Measurements from ENCODE around the gene DHRS2. TPM values are rescaled to one million over a fixed set of nuclear protein-coding genes. Genes with fewer than 3 reads are reported as not detected.

Gene DHRS2
- total RNA-seq, 3 donors from 2014 or later, result 4.6 to 9.4 TPM; not detected in 1

GRCh38 chr14:23663127-23663526 is 27.0 kb downstream of the DHRS2 start:
- Histone ChIP-seq H3K27ac (no peak overlapping the region), H3K27me3 (no peaks in the 10 kb centered on the region), H3K4me1 (no peaks in the 10 kb centered on the region), H3K4me3 (no peak overlapping the region), H3K9me3 (no peaks in the 10 kb centered on the region), H3K36me3 (no peaks in the 10 kb centered on the region)
- intact Hi-C loops (cut with DNase I; ENCODE audit: low total_unique reads), result no loop called here
- TF ChIP-seq POLR2AphosphoS5 (IDR thresholded peaks at IDR 0.05) (no peak), CTCF (IDR thresholded peaks at IDR 0.05) (no peak), POLR2A (IDR thresholded peaks at IDR 0.05) (no peak)
- no peak for DNase-seq (ENCODE audit: low spot score in 2 of 2)

GRCh38 chr14:23663711-23664110 is 27.5 kb downstream of the DHRS2 start:
- H3K27me3 ChIP-seq, result no peaks in the 10 kb centered on the region
- no peak for DNase-seq (ENCODE audit: low spot score in 2 of 2)
- H3K36me3 ChIP-seq, result no peaks in the 10 kb centered on the region

GRCh38 chr14:23664207-23664885 is 28.2 kb downstream of the DHRS2 start:
- DNase-seq (ENCODE audit: low spot score in 2 of 2), result no peak
- no peaks in the 10 kb centered on the region for H3K4me1 ChIP-seq
- H3K9me3 ChIP-seq, result no peaks in the 10 kb centered on the region
- TF ChIP-seq POLR2A (IDR thresholded peaks at IDR 0.05), result no peak
- TF ChIP-seq POLR2AphosphoS5 (IDR thresholded peaks at IDR 0.05), result no peak
- TF ChIP-seq CTCF (IDR thresholded peaks at IDR 0.05), result no peak
- no peaks in the 10 kb centered on the region for H3K27me3 ChIP-seq
- no peak overlapping the region for H3K4me3 ChIP-seq
- H3K27ac ChIP-seq, result no peak overlapping the region
- intact Hi-C loops (cut with DNase I; ENCODE audit: low total_unique reads), result no loop called here
- H3K36me3 ChIP-seq, result no peaks in the 10 kb centered on the region

More at GRCh38 chr14:23663711-23664110, 27.5 kb downstream of the DHRS2 start:
- H3K4me3 ChIP-seq, result no peak overlapping the region
- TF ChIP-seq POLR2A (IDR thresholded peaks at IDR 0.05), result no peak
- TF ChIP-seq POLR2AphosphoS5 (IDR thresholded peaks at IDR 0.05), result no peak
- TF ChIP-seq CTCF (IDR thresholded peaks at IDR 0.05), result no peak
- H3K27ac ChIP-seq, result no peak overlapping the region
- no peaks in the 10 kb centered on the region for H3K9me3 ChIP-seq
- H3K4me1 ChIP-seq, result no peaks in the 10 kb centered on the region
- intact Hi-C loops (cut with DNase I; ENCODE audit: low total_unique reads), result no loop called here

- Histone ChIP-seq H3K27ac (no peak overlapping the region), H3K4me1 (no peaks in the 10 kb centered on the region), H3K36me3 (no peaks in the 10 kb centered on the region), H3K9me3 (no peaks in the 10 kb centered on the region), H3K4me3 (no peak overlapping the region), H3K27me3 (no peaks in the 10 kb centered on the region)
- TF ChIP-seq CTCF (IDR thresholded peaks at IDR 0.05) (no peak), POLR2A (IDR thresholded peaks at IDR 0.05) (no peak), POLR2AphosphoS5 (IDR thresholded peaks at IDR 0.05) (no peak)
- intact Hi-C loops (cut with DNase I; ENCODE audit: low total_unique reads), result no loop called here
- no peak for DNase-seq (ENCODE audit: low spot score in 2 of 2)
Measured at GRCh38 chr14:23665302-23666016, 29.3 kb downstream of the DHRS2 start.

- H3K4me3 ChIP-seq, result no peak overlapping the region
- TF ChIP-seq CTCF (IDR thresholded peaks at IDR 0.05) (no peak), POLR2A (IDR thresholded peaks at IDR 0.05) (no peak), POLR2AphosphoS5 (IDR thresholded peaks at IDR 0.05) (no peak)
- H3K4me1 ChIP-seq, result no peaks in the 10 kb centered on the region
- no peaks in the 10 kb centered on the region for H3K9me3 ChIP-seq
- no peak for DNase-seq (ENCODE audit: low spot score in 2 of 2)
- intact Hi-C loops (cut with DNase I; ENCODE audit: low total_unique reads), result no loop called here
- no peak overlapping the region for H3K27ac ChIP-seq
- no peaks in the 10 kb centered on the region for H3K27me3 ChIP-seq
- no peaks in the 10 kb centered on the region for H3K36me3 ChIP-seq
Measured at GRCh38 chr14:23667134-23667533, 31.0 kb downstream of the DHRS2 start.
